ENCODE data around the gene TMEM131.
"Not testable (repeated sequence)": the region's sequence is repeated elsewhere in the genome, so short reads cannot be mapped to it uniquely, and the experiment has no call there.

The TMEM131 gene

DNA sequence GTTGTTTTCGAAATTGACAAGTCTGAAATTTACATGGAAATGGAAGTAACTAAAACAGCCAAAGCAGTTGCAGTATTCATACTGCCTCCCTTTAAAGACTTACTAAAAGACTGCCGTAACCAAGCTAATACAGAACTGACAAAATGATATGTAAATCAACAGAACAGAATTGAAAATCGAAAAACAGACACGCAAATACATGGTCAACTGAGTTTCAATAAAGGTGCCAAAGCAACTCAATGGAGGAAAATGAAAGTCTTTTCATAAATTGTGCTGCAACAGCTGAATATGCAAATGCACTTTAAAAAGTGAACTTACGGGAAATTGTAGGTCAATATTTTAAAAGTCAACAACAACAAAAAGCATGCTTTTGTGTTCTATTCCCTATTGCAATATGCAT lies 34.2 kb downstream of the TMEM131 start:
- Histone ChIP-seq H3K27me3 (ENCODE audit: control insufficient read depth, insufficient read depth, low read length) (no peaks in the 10 kb centered on the region), H3K4me3 (ENCODE audit: low read depth, low read length) (no peak overlapping the region), H3K9me3 (ENCODE audit: control insufficient read depth, insufficient read depth, low read length) (no peaks in the 10 kb centered on the region), H3K4me1 (ENCODE audit: control insufficient read depth, insufficient read depth, low read length) (peaks cover 4% of the 10 kb centered on the region), H3K36me3 (ENCODE audit: control insufficient read depth, insufficient read depth, low read length) (no peaks in the 10 kb centered on the region), H3K9ac (ENCODE audit: low read depth, low read length) (no peak overlapping the region)

DNA sequence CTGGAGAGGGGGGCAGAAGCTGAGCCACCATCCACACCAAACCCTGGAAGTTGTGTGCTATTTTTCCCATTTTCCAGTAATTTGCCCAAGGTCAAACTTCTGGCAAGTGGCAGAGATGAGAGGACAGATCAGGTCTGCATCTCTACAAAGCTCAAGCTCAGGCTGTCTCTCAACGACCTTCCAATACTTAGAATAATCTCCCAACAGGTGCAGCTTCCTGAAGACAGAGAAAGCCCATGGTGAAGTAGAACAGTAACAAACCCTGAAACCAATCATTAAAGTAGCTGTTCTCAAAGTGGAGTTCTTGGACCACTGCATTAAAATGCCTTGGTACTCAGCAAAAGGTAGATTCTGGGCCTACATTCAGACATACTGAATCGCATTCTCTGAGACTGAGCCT lies 37.6 kb downstream of the TMEM131 start:
- H3K4me1 ChIP-seq (ENCODE audit: control insufficient read depth, insufficient read depth, low read length), result peaks cover 4% of the 10 kb centered on the region
- H3K9ac ChIP-seq (ENCODE audit: low read depth, low read length), result no peak overlapping the region
- H3K27me3 ChIP-seq (ENCODE audit: control insufficient read depth, insufficient read depth, low read length), result no peaks in the 10 kb centered on the region
- no peak overlapping the region for H3K4me3 ChIP-seq (ENCODE audit: low read depth, low read length)
- H3K36me3 ChIP-seq (ENCODE audit: control insufficient read depth, insufficient read depth, low read length), result no peaks in the 10 kb centered on the region
- H3K9me3 ChIP-seq (ENCODE audit: control insufficient read depth, insufficient read depth, low read length), result no peaks in the 10 kb centered on the region

DNA sequence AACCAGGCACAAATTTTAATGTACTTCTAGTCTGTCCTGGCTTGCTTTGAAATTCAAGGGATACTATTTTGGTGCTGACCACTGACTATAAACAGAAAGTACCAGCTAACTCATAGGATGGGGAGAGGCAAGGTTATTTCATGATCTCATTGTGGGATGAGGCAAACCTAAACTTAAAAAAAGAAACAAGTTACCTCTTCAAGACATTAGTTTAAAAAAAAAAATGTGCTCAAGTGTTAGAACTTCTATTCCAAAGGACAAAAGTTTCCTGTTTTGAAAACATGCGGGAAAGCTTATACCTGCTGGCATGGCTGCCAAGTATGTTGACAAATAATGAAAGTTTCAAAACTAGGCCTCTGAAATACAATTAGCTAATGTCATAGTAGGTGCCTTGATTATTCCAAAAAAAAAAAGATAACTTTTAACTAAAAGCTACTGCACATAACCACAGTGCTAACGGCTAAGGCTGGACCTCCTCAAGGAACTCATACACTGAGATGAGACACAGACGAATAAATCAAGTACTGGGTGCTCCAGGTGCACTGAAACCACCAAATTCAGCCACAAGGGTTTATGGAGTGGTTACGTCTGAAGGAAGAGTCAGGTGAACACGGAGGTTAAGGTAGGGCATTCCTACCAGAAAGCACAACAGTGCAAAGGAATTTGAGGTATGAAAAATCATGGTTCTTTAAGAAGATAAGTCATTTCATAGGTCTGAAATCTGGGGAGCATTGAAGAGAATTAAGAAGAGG lies 38.1 kb downstream of the TMEM131 start:
- Histone ChIP-seq H3K4me3 (ENCODE audit: low read depth, low read length) (no peak overlapping the region), H3K4me1 (ENCODE audit: control insufficient read depth, insufficient read depth, low read length) (peaks cover 4% of the 10 kb centered on the region), H3K9me3 (ENCODE audit: control insufficient read depth, insufficient read depth, low read length) (no peaks in the 10 kb centered on the region), H3K9ac (ENCODE audit: low read depth, low read length) (no peak overlapping the region), H3K27me3 (ENCODE audit: control insufficient read depth, insufficient read depth, low read length) (no peaks in the 10 kb centered on the region), H3K36me3 (ENCODE audit: control insufficient read depth, insufficient read depth, low read length) (no peaks in the 10 kb centered on the region)

DNA sequence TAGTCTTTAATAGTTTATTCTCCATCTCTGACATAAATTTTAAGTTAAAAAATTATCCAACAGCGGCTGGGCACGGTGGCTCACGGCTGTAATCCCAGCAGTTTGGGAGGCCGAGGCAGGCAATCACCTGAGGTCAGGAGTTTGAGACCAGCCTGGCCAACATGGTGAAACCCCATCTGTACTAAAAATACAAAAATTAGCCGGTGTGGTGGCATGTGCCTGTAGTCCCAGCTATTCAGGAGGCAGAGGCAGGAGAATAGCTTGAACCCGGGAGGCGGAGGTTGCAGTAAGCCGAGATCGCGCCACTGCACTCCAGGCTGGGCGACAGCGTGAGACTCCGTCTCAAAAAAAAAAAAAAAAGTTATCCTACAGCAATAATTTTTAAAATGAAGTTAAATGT lies 39.0 kb downstream of the TMEM131 start:
- H3K9ac ChIP-seq (ENCODE audit: low read depth, low read length); H3K4me1 ChIP-seq (ENCODE audit: control insufficient read depth, insufficient read depth, low read length); H3K4me3 ChIP-seq (ENCODE audit: low read depth, low read length); H3K27me3 ChIP-seq (ENCODE audit: control insufficient read depth, insufficient read depth, low read length); H3K36me3 ChIP-seq (ENCODE audit: control insufficient read depth, insufficient read depth, low read length); H3K9me3 ChIP-seq (ENCODE audit: control insufficient read depth, insufficient read depth, low read length): not testable (repeated sequence)

DNA sequence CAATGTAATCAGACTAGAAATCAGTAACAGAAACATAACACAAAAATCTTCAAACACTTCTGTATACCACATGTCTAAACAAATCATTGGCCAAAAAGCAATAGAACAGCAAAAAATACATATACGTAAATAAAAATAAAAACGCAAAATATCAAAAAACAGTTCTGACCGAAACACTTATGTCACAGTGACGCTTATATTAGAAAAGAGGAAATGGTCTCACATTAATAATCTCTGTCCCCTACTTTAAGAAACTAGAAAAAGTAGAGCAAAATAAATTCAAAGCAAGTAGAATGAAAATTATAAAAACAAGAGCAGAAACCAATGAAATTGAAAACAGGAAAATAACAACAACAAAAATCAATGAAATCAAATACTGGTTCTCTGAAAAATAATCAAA lies 41.9 kb downstream of the TMEM131 start:
- no peak overlapping the region for H3K9ac ChIP-seq (ENCODE audit: low read depth, low read length)
- no peaks in the 10 kb centered on the region for H3K36me3 ChIP-seq (ENCODE audit: control insufficient read depth, insufficient read depth, low read length)
- H3K27me3 ChIP-seq (ENCODE audit: control insufficient read depth, insufficient read depth, low read length), result no peaks in the 10 kb centered on the region
- no peak overlapping the region for H3K4me3 ChIP-seq (ENCODE audit: low read depth, low read length)
- H3K9me3 ChIP-seq (ENCODE audit: control insufficient read depth, insufficient read depth, low read length), result no peaks in the 10 kb centered on the region
- peaks cover 7% of the 10 kb centered on the region for H3K4me1 ChIP-seq (ENCODE audit: control insufficient read depth, insufficient read depth, low read length)

DNA sequence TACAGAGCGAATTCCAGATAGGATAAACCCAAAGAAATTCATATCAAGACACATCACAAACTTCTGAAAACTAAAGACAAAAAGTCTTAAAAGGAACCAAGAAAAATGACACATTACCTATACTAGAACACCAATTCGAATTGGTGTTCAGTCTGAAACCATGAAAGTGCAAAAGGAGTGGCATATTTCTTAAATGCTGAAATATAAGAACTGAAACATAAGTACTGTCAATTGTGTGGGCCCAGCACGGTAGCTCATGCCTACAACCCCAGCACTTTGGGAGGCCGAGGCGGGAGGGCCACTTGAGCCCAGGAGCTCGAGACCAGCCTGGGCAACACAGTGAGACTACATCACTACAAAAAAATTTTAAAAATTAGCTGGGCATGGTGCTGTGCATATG lies 43.4 kb downstream of the TMEM131 start:
- Histone ChIP-seq H3K9ac (ENCODE audit: low read depth, low read length) (no peak overlapping the region), H3K36me3 (ENCODE audit: control insufficient read depth, insufficient read depth, low read length) (no peaks in the 10 kb centered on the region), H3K4me3 (ENCODE audit: low read depth, low read length) (no peak overlapping the region), H3K4me1 (ENCODE audit: control insufficient read depth, insufficient read depth, low read length) (peaks cover 3% of the 10 kb centered on the region), H3K9me3 (ENCODE audit: control insufficient read depth, insufficient read depth, low read length) (no peaks in the 10 kb centered on the region), H3K27me3 (ENCODE audit: control insufficient read depth, insufficient read depth, low read length) (no peaks in the 10 kb centered on the region)

DNA sequence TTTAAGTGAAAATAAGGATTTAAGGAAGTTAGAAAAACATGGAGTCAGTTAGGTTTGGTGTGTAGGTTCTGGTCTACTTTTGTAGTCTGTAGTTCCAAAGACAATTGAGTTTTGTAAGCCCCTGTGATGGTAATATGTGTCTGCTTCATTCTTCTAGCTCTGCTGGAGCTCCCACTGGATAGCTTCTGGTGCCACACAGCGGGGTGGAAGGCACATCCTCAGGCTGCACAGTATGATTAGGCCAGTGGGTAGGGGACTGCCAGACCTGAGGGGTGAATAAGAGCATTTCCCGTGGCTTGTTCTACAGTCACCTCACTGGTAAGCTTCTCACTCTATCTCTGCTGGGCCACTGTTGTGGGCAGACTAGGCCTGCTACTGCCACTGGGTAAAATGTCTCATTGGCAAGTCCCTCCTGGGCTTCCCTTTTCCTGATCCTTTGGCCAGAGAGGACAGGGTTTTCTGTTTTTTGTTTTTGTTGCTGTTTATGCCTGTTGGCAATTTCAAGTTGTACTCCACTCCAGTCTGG lies 44.5 kb downstream of the TMEM131 start:
- Histone ChIP-seq H3K27me3 (ENCODE audit: control insufficient read depth, insufficient read depth, low read length) (no peaks in the 10 kb centered on the region), H3K9ac (ENCODE audit: low read depth, low read length) (no peak overlapping the region), H3K9me3 (ENCODE audit: control insufficient read depth, insufficient read depth, low read length) (no peaks in the 10 kb centered on the region), H3K36me3 (ENCODE audit: control insufficient read depth, insufficient read depth, low read length) (no peaks in the 10 kb centered on the region), H3K4me3 (ENCODE audit: low read depth, low read length) (no peak overlapping the region), H3K4me1 (ENCODE audit: control insufficient read depth, insufficient read depth, low read length) (peaks cover 3% of the 10 kb centered on the region)

DNA sequence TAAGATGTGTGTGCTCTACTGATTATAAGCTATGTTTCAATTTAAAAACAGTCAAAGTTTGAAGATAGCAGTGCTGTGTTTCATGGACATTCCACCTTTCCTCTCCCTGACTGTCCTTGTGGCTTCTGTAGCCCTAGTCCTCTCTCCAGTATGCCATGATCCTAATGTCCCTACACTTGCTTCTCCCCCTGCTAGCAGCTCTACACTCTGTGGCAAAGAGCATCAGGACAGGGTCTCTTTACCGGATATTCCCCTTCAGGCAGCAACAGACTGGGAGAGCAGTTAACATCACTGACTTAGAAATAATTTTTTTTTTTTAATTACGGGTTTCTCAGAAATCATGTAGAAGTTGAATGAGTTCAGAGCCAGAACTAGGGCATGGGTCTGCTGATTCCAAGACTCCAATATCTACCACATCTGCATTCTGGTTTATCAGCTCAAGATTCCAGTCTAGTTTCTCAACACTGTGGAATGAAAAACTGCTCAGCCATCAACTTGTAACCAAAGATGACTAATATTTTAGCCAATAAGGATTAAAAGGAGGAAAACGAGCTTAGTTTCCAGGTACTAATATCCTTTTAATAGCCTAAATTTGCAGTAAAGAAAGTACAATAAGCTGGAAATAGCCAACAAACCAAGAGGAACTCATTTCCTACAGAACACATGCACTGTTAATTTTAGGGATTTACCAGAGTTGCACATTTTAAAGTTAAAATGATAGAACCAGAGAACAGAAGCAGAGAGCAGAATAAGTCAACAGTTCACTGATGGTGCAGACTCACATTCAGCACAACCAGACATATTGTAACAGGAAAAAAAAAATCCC lies 45.2 kb downstream of the TMEM131 start:
- H3K9me3 ChIP-seq (ENCODE audit: control insufficient read depth, insufficient read depth, low read length), result no peaks in the 10 kb centered on the region

DNA sequence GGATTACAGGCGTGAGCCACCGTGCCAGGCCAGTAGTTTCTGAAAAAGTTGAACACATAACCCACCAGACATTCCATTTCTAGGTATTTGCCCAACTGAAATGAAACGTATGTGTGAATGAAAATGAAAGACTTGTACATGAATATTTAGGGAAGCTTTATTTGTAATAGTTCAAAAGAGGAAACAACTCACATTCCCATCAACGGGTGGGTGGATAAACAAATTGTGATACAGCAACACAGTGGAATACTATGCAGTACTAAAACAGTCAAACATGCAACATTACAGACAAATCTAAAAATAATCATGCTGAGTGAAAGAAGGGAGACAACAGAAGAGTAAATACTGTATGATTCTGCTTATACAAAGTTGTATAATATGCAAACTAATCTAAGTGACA lies 46.8 kb downstream of the TMEM131 start:
- no peaks in the 10 kb centered on the region for H3K27me3 ChIP-seq (ENCODE audit: control insufficient read depth, insufficient read depth, low read length)
- H3K36me3 ChIP-seq (ENCODE audit: control insufficient read depth, insufficient read depth, low read length), result no peaks in the 10 kb centered on the region
- H3K9me3 ChIP-seq (ENCODE audit: control insufficient read depth, insufficient read depth, low read length), result no peaks in the 10 kb centered on the region
- H3K4me3 ChIP-seq (ENCODE audit: low read depth, low read length), result no peak overlapping the region
- peaks cover 3% of the 10 kb centered on the region for H3K4me1 ChIP-seq (ENCODE audit: control insufficient read depth, insufficient read depth, low read length)
- no peak overlapping the region for H3K9ac ChIP-seq (ENCODE audit: low read depth, low read length)

More for the DNA sequence above, 45.2 kb downstream of the TMEM131 start:
- no peaks in the 10 kb centered on the region for H3K36me3 ChIP-seq (ENCODE audit: control insufficient read depth, insufficient read depth, low read length)
- H3K4me3 ChIP-seq (ENCODE audit: low read depth, low read length), result no peak overlapping the region
- H3K9ac ChIP-seq (ENCODE audit: low read depth, low read length), result no peak overlapping the region
- H3K27me3 ChIP-seq (ENCODE audit: control insufficient read depth, insufficient read depth, low read length), result no peaks in the 10 kb centered on the region
- peaks cover 3% of the 10 kb centered on the region for H3K4me1 ChIP-seq (ENCODE audit: control insufficient read depth, insufficient read depth, low read length)

DNA sequence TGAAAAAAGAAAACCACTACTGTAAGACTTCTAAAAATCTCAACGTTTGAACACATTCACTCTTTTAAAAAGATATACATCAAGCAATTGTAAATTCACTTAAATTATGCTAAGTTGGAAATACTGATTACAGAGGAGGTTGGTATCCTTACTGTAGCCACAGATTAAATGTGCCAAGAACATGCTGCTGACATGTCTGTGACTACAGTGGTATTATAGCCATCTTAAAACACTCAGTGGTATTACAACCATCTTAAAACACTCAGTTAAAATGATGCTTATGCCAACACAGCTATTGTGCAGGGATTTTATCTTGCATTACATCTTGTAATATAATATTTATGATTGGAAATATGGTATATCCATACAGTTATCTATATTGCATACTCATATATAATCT lies 50.0 kb downstream of the TMEM131 start:
- no peak overlapping the region for H3K4me3 ChIP-seq (ENCODE audit: low read depth, low read length)
- H3K36me3 ChIP-seq (ENCODE audit: control insufficient read depth, insufficient read depth, low read length), result no peaks in the 10 kb centered on the region
- H3K9me3 ChIP-seq (ENCODE audit: control insufficient read depth, insufficient read depth, low read length), result no peaks in the 10 kb centered on the region

DNA sequence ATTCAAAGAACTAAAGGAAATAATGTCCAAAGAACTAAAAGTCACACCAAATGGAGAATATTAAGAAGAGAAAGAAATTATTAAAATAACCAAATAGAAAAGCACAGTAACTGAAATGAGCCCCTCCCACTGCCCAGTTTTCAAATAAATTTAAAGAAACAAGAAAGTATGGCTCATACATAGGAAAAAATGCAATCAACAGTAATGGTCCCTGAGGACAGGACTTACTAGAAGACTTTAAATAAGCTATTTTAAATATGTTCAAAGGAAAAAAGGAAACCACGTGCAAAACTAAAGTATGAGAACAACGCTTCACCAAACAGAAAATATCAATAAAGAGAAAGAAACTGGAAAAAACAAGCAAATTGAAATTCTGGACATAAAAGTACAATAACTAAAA lies 58.9 kb downstream of the TMEM131 start:
- Histone ChIP-seq H3K9ac (ENCODE audit: low read depth, low read length) (no peak overlapping the region), H3K36me3 (ENCODE audit: control insufficient read depth, insufficient read depth, low read length) (no peaks in the 10 kb centered on the region), H3K4me3 (ENCODE audit: low read depth, low read length) (no peak overlapping the region), H3K27me3 (ENCODE audit: control insufficient read depth, insufficient read depth, low read length) (no peaks in the 10 kb centered on the region), H3K9me3 (ENCODE audit: control insufficient read depth, insufficient read depth, low read length) (no peaks in the 10 kb centered on the region), H3K4me1 (ENCODE audit: control insufficient read depth, insufficient read depth, low read length) (peaks cover 7% of the 10 kb centered on the region)

More for the DNA sequence above, 50.0 kb downstream of the TMEM131 start:
- Histone ChIP-seq H3K4me1 (ENCODE audit: control insufficient read depth, insufficient read depth, low read length) (peaks cover 2% of the 10 kb centered on the region), H3K9ac (ENCODE audit: low read depth, low read length) (no peak overlapping the region), H3K27me3 (ENCODE audit: control insufficient read depth, insufficient read depth, low read length) (no peaks in the 10 kb centered on the region)

DNA sequence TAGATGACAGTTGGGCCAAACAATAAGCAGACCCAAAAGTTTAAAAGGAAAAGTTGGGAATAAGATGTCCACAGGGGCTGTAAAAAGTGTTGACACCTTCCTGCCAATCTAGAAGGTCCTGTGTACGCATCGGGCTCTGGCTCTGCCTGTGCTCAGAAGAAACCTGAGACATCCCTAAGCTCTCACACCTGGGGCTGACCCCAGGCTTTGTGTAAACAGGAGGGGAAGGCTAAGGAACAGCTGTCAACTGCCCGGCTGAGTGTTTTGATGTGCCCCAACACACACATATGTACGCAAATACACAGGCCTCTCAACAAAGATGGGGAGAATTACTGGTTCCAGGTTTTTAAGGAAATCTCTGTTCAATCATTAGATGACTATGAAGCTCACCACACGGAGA lies 59.5 kb downstream of the TMEM131 start:
- no peaks in the 10 kb centered on the region for H3K36me3 ChIP-seq (ENCODE audit: control insufficient read depth, insufficient read depth, low read length)
- no peaks in the 10 kb centered on the region for H3K27me3 ChIP-seq (ENCODE audit: control insufficient read depth, insufficient read depth, low read length)
- no peaks in the 10 kb centered on the region for H3K9me3 ChIP-seq (ENCODE audit: control insufficient read depth, insufficient read depth, low read length)
- peaks cover 12% of the 10 kb centered on the region for H3K4me1 ChIP-seq (ENCODE audit: control insufficient read depth, insufficient read depth, low read length)
- H3K9ac ChIP-seq (ENCODE audit: low read depth, low read length), result no peak overlapping the region
- H3K4me3 ChIP-seq (ENCODE audit: low read depth, low read length), result no peak overlapping the region

All from iPS-15b (cell line).